ENCODE measurements around the gene CLEC19A. TPM values are rescaled to one million over a fixed set of nuclear protein-coding genes. Genes with fewer than 3 reads are reported as not detected.

The CLEC19A gene
- total and polyA plus RNA-seq, 9 donors, result not detected

GRCh38 chr16:19292186-19292585 lies 6.7 kb downstream of the CLEC19A start:
- Histone ChIP-seq H3K27ac (no peak overlapping the region), H3K27me3 (no peaks in the 10 kb centered on the region), H3K4me3 (no peak overlapping the region), H3K36me3 (no peaks in the 10 kb centered on the region), H3K9me3 (no peaks in the 10 kb centered on the region), H3K4me1 (ENCODE audit: insufficient read depth) (no peaks in the 10 kb centered on the region)
- intact Hi-C loops (cut with DNase I), result no loop called here
- no peak for TF ChIP-seq EP300 (IDR thresholded peaks at IDR 0.05)
- 43 to 58% (median 47%) methylated on average over 5 of the region's 5 CpGs for WGBS, 3 donors
- DNase-seq, result no peak

DNA sequence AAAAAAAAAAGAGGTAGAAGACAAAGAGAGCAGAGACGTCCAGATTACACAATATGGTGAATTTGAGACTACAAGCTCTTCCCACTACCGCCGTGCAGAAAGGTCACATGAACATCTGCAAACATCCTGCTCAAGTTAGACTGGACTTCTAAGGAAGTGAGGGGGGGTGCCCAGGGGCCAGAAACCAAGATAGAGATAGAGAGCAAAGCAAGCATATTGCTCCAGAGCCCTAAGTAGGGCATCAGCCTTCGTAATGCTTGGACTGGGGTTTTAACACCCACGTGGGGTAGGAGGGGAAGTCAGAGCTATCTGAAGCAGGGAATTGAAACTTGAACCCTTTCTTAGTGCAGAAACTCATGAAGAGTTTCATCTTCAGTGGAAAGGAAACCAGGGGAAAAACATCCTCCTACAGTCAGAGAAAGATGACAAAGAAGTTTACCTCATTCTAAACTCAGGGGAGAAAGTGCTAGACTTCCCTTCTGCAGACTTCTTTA lies 8.7 kb downstream of the CLEC19A start:
- TF ChIP-seq POLR2A (IDR thresholded peaks at IDR 0.05) (no peak), CTCF (IDR thresholded peaks at IDR 0.05) (no peak), EP300 (IDR thresholded peaks at IDR 0.05) (no peak)
- intact Hi-C loops (cut with DNase I), result no loop called here
- Histone ChIP-seq H3K4me3 (no peak overlapping the region), H3K9me3 (no peaks in the 10 kb centered on the region), H3K27me3 (no peaks in the 10 kb centered on the region), H3K27ac (no peak overlapping the region), H3K4me1 (ENCODE audit: insufficient read depth) (no peaks in the 10 kb centered on the region), H3K36me3 (no peaks in the 10 kb centered on the region)
- WGBS, 3 donors, result 3 to 8% (median 5%) methylated on average over 5 of the region's 5 CpGs
- no peak for DNase-seq

DNA sequence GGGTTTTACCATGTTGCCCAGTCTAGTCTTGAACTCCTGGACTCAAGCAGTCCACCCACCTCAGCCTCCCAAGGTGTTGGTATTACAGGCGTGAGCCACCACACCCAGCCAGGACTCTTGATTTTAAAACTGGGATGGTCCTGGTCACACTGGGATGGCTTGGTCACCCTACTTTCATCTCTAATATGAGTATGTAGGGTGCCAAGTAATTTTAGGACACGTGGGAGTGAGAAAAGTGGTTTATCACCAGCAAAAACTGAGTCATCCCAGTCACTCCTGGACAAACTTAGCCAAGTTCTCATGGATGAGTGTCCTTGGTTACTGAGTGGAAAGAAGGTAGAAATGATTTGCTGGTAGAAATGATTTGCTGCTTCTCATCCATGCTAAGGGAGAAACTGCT lies 9.9 kb downstream of the CLEC19A start:
- Histone ChIP-seq H3K27ac (no peak overlapping the region), H3K27me3 (no peaks in the 10 kb centered on the region), H3K4me3 (no peak overlapping the region), H3K36me3 (no peaks in the 10 kb centered on the region), H3K9me3 (no peaks in the 10 kb centered on the region), H3K4me1 (ENCODE audit: insufficient read depth) (no peaks in the 10 kb centered on the region)
- intact Hi-C loops (cut with DNase I), result no loop called here
- TF ChIP-seq CTCF (IDR thresholded peaks at IDR 0.05) (no peak), POLR2A (IDR thresholded peaks at IDR 0.05) (no peak), EP300 (IDR thresholded peaks at IDR 0.05) (no peak)
- no peak for DNase-seq
- WGBS, 3 donors, result 40 to 47% (median 44%) methylated on average over 2 of the region's 2 CpGs

- H3K9me3 ChIP-seq, result no peaks in the 10 kb centered on the region
- no peak for DNase-seq
- TF ChIP-seq CTCF (IDR thresholded peaks at IDR 0.05) (no peak), EP300 (IDR thresholded peaks at IDR 0.05) (no peak), POLR2A (IDR thresholded peaks at IDR 0.05) (no peak)
- no peaks in the 10 kb centered on the region for H3K36me3 ChIP-seq
- no peaks in the 10 kb centered on the region for H3K27me3 ChIP-seq
- H3K4me3 ChIP-seq, result no peak overlapping the region
- no peak overlapping the region for H3K27ac ChIP-seq
- intact Hi-C loops (cut with DNase I), result no loop called here
- H3K4me1 ChIP-seq (ENCODE audit: insufficient read depth), result no peaks in the 10 kb centered on the region
- WGBS, 3 donors, result 76 to 87% (median 87%) methylated on average over 1 of the region's 1 CpG
Measured at GRCh38 chr16:19297454-19297853, 11.9 kb downstream of the CLEC19A start.

- Histone ChIP-seq H3K4me1 (ENCODE audit: insufficient read depth) (no peaks in the 10 kb centered on the region), H3K9me3 (no peaks in the 10 kb centered on the region), H3K4me3 (no peak overlapping the region), H3K36me3 (no peaks in the 10 kb centered on the region), H3K27ac (no peak overlapping the region), H3K27me3 (no peaks in the 10 kb centered on the region)
- intact Hi-C loops (cut with DNase I), result no loop called here
- DNase-seq, result no peak
- TF ChIP-seq EP300 (IDR thresholded peaks at IDR 0.05) (no peak), POLR2A (IDR thresholded peaks at IDR 0.05) (no peak), CTCF (IDR thresholded peaks at IDR 0.05) (no peak)
- 20 to 48% (median 25%) methylated on average over 2 of the region's 2 CpGs for WGBS, 3 donors
Measured at GRCh38 chr16:19299565-19299964, 14.0 kb downstream of the CLEC19A start.

Measured in ovary (tissue), 9 donors.